HG02938 (cell line): ENCODE results near the gene CALCB.
A peak's percentile ranks its signal among the peaks of the same experiment; 100 is the strongest.

Source experiments
- ATAC-seq: cut with Tn5 transposase; IDR thresholded peaks from one replicate; pipeline ENCODE4 v1.9.1; 2021; ENCODE audit warnings: mild to moderate bottlenecking, moderate library complexity; ENCODE audit not compliant: unreplicated experiment

The CALCB gene

DNA sequence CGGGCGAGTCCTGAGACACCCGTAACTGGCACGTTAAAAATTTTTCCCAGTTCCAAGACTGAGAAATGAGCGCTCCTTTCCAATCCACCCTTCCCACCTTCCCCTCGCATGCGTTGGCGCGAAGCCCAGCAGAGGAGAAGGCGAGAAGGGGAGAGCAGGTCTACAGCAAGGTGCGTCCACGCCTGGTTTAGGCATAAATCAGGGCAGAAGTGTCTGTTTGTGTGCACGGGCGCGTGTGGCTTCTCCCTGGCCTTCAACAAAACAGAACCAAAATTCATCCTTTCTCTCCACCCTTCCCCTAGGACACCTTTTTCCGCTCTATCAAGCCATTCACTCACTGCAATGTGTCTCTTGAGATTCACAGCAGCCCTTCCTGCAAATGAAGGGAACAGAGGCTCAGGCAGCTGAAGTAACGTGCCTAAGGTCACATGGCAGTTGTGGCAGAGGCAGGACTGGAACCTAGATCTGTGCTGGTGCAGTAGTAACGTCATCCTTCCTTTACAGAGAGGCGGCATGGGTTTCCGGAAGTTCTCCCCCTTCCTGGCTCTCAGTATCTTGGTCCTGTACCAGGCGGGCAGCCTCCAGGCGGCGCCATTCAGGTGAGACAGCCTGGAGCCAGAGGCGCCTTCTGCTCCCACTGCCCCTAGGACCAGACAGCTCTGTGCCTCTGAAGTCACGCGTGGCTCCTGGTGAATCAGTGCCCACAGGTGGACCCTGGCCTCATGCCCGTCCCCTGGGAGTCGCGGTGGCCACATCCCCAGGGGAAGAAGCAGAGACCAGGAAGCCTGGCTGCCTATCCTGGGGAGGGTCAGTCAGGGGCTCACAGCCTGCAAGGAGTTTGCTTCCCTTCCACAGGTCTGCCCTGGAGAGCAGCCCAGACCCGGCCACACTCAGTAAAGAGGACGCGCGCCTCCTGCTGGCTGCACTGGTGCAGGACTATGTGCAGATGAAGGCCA lies 1.1 kb downstream of the CALCB start:
- peak; percentile 89 for ATAC-seq

DNA sequence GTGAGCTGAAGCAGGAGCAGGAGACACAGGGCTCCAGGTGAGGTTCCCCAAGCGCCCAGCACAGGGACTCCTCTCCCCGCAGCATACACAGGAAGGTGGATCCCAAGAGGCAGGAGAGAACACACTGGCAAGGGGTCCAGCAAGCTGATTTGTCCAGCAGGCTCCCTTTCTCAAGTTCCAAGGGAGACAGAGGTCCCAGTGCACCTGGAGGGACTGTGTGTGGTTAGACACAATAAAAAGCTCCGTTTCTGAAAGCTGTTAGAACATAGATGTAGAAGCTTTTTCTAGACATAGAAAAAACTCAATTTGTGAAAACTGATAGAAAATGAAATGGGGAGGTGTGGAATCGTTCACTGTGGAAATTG lies 1.8 kb downstream of the CALCB start:
- no peak for ATAC-seq

DNA sequence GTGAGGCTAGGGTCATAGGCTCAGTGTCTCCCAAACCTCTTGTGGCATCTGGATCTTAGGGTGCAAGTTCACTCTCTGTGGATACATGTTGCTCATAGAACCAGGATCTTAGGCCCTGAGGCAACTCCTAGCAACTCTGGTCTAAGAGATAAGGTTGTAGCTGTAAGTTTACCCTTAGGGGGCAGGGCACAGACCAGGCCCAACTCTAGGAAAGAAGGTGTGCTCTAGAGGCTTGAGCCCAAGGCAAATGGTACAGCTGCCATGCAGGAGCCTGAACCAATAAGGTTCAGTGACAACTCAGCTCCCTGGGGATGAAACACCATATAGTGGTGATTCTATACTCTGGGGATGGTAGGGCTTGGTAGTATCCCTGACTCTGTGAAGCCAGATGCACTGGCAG lies 17.8 kb downstream of the CALCB start:
- no peak for ATAC-seq

DNA sequence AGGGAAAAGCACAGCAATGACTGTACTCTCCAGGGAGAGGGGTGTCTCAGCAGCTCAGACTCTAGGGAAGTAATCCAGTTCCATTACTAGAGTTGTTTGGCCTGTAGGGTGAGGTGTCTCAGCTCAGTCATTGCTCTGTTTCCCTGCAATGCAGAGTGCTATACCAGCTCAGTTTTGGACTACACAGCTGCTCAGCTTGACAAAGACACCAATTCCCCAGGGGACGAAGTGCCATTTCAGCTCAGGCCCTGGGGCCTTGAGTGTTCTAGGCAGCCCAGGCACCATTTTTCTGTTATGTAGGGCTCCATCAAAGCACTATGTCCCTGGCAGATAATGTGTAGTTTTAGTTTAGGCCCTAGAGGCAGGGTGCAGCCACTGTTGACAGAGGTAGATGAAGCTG lies 18.2 kb downstream of the CALCB start:
- ATAC-seq = no peak

DNA sequence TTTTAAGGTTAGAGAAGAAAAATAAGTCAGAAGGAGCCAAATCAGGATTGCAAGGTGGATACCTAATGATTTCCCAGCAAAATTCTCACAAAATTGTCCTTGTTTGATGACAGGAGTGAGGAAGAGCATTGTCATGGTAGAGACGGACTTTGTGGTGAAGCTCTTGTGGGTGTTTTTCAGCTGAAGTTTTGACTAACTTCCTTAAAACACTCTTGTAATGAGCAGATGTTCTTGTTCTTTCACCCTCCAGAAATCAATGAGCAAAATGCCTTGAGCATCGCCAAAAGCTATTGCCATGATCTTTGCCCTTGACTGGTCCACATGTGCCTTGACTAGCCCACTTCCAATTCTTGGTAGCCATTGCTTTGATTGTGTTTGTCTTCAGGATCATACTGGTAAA lies 20.0 kb downstream of the CALCB start:
- peak; percentile 83 for ATAC-seq

DNA sequence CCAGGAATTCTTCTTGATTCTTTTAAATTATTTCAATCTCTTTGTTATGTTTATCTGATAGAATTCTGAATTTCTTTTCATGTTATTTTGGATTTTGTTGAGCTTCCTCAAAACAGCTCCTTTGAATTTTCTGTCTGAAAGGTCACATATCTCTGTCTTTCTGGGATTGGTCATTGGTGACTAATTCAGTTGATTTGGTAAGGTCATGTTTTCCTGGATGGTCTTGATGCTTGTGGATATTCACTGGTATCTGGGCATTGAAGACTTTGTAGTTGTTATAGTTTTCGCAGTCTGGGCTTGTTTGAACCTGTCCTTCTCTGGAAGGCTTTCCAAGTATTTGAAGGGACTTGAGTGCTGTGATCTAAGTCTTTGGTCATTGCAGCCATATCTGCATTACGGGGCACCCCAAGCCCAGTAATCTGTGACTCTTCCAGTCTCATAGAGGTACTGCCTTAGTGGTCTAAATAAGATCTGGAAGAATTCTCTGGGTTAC lies 22.4 kb downstream of the CALCB start:
- ATAC-seq = no peak

DNA sequence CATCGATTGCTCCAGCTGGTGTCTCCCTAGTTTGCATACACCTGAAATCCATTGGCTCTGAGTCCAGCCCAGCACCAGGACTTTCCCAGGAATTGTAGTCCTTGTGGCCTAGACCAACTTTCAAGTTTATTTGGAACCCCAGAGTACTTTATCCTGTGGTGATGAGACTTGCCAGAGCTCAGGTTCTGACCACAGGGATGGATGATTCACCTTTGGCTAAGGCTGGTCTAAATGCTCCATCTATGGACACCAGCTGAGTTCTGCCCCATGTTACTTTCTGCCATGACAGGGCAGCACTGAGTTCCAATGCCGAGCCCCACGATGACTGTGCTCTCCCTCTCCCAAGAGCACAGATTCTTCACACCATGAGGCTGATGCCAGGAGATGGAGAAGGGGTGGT lies 24.0 kb downstream of the CALCB start:
- ATAC-seq = no peak

DNA sequence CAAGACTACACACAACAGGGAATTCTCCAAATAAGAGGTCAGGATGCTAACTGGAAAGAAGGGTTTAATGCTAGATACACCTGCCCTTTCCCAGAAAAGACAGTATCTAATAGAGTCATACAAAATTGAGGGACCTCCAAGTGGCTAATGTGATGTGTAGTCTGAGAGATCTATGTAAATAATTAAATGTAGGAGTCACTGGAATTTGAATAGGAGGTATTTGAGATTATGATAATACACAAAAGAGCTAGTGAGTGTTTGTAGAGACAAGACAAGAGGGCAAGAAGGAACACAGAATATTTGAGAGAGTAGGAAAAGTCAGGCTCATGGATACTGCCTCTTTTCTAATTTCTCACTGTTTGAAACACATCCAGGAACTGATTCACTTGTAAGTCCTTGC lies 25.9 kb downstream of the CALCB start:
- no peak for ATAC-seq

DNA sequence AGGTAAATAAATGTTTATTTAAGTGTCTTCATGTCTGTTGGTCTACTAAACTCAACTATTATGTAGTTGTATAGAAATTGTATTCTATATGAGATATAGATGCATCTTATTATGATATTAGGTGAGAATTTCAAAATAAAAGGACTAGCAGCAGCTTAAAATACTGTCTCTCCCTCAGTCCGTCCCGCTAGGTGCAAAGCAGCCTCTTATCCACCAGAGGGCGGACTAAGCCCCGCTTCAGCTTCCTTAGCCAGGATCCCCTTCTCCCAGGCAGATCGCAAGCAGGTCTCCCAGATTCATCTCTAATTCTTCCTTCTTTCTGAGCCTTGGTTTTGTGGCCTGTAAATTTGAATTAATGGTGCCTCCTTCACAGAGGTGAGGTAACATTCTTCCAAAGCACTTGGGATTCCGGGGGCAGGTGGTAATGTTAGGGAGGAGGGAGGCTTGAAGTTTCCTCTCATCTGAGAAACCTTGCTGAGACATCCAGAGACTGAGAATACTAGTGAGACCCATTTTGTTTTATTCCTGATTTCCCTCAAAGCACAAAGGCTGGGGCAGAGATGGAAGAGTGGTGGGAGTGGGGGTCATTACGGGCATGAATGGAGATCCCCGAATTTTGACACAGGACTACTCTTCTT lies 27.8 kb downstream of the CALCB start:
- ATAC-seq = peak; percentile 76

DNA sequence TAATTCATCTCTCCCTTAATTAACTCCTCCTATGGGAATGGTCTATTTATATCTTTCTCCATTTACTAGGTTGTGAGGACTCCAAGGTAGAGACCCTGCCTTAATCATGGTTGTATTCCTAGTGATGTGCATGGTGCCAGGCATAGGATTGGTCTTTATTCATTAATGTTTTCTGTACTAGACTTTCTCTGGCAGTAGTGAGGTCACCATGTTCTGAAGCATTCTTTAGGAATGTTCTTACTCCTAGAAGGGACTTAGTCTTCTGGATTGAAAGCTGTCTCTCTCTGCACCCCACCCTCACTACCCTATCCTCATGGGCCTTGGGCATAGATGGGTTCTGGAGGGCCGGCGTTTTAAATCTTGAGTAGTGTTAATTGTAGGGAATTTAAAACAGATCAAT lies 30.8 kb downstream of the CALCB start:
- ATAC-seq = no peak

DNA sequence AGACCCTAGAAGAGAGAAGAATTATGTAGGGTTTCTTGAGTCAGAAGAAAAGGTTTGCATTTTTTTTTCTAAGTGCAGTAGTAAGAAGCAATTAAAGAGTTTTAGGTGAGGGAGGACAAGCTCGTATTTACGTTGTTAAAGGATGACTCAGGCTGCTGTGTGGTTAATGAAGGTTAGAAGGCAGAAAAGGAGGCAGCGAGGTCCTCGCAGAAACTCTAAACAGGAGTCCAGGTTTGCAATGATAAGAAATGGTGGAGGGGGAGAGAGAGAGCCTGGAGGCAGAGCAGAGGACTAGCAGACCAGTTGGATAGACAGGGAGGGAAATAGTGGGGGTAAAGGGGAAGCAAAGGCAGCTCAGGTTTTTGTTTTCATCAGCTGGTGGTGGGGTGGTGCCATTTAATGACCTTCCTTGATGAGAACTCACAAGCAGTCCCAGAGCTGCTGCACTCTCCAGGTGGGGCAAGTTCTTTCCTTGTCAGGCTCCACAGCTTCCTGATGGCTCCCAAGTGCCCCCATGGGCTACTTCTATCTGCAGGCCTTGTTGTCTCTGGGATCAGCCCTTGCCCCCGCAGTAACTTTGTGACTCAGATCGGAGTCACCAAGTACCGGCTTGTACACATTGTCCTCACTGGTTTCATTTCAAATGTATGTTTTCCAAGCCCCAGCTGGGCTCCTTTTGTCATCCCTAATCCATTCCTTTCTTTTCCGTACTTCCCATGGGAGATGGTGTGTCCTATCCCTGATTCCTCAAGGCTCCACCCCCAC lies 33.0 kb downstream of the CALCB start:
- no peak for ATAC-seq

DNA sequence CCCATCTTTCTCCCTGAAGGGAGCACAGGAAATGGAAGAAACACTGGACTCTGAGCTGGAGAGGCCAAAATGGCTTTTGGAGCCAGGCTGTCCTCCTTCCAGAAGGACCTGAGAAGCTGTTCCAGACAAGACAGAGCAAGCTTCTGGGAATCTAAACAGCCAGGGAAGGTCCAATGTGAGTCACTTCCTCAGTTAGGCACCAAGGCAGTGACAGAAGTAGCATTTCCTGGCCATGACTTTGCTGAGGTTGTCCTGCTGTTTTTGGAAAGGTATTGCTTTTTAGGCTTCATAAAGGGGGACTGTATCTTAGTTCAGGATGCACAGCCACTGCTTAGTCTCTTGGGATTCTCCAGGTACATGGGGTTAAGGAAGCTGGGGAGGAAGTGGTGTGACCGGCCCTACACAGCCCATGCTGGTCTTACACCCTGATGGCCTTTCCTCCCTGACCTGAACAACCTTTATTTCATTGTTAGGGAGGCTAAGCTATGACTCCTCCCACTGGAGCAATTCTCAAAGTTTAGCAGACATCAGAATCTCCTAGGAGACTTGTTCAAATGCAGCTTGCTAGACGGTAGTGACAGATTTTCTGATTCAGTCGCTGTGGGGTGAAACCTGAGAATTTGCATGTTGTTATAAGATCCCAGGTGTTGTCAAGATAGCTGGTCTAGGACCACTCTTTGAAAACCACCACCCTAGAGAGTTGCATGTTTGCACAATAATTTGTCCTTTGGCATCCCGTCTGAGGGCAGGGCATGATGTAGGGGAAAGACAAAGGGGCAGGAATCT lies 34.5 kb downstream of the CALCB start:
- ATAC-seq = peak; percentile 85

DNA sequence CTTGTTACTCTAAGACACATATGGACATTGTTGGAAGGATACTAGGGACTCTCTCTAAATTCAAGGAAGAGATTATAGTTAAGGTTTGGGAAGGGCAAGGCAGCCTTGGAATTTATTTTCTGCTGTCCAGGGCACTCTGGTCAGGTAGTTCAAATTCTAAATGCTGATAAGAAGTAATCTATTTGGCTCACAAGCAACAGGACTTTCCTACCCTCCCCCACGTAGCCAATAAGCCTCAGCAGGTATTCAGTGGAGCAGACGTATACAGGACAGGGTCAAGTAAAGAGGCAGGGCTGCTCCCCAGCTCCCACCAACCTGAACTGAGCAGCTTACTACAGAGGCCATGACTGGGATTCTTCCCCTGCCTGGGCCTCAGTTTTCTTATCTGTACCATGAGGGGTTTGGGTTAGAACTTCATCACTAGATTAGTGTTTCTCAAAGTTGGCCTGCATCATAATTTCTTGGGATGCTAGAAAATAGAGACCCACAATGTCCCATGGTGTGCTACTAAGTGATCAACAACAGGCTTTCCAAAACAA lies 35.3 kb downstream of the CALCB start:
- no peak for ATAC-seq

DNA sequence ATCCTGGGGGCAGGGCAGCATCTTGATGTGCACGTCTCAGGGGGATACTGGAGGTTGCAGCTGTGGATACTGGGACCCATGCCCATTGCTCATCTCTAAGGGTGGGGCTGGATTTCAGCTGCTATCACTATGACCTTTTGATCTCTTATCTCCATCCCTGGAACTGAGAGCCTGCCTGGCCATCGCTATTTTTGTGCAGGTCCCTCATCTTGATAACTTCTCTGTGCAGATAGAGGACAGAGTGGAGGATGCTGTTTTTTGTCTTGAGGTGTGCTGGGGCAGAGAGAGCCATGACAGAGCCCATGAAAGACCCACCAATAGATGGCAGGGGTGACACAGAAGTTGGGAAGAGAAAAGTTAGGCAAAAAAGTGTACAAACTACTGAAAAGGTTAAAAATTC lies 36.2 kb downstream of the CALCB start:
- ATAC-seq = no peak

DNA sequence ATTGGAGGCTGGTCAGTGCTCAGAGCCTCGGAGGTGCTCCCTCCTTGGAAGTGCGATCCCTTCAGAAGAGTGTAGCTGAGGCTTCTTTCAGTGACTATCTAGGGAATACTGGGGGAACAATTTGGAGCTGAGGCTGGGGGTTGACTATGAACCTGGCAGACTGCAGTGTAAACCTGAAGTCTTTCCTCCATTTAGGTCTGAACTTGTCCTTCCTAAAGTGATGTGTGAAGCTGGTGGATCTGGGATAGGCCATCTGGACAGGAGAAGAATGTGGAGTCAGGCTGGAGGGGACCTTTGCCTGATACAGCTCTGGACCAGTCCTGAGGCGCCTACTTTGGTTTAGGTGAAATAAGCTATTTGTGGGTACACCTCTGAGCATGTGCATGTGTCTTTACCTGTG lies 37.8 kb downstream of the CALCB start:
- ATAC-seq = no peak

DNA sequence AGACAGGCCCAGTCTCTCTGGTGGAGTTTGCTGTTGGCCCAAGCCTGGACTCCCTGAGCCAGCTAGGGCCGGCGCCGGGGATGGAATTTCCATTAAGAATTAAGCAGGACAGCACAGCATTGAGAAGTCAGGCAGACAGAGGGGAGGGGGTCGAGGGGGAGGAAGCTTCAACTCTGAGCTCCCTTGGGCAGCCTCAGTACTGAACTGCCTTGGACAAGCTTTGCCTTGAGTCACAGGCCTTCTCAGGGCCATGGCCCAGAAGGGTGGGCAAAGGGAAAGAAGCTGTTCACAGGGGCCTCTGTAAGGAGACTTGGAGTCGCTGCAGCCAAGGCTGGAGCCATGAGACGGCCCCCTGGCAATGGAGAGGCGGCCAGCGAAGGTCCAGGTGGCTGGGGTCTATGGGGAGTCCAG lies 38.7 kb downstream of the CALCB start:
- no peak for ATAC-seq

DNA sequence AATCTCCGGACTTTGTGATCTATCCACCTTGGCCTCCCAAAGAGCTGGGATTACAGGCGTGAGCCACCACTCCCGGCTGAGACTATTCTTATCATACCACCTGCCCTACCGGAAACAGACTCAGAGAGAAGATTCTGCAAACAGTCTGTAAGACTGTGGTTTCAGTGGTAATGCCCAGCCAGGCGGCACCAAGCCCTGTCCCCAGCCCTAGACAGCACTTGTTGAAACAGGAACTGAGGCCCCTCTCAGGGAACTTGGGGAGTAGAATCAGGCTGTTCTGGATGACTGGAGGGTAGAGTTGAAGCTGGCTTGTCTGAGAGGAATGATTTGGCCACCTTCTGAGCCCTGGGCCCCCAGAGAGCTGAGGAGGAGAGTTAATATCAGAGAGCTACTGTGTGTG lies 40.0 kb downstream of the CALCB start:
- peak; percentile 88 for ATAC-seq

DNA sequence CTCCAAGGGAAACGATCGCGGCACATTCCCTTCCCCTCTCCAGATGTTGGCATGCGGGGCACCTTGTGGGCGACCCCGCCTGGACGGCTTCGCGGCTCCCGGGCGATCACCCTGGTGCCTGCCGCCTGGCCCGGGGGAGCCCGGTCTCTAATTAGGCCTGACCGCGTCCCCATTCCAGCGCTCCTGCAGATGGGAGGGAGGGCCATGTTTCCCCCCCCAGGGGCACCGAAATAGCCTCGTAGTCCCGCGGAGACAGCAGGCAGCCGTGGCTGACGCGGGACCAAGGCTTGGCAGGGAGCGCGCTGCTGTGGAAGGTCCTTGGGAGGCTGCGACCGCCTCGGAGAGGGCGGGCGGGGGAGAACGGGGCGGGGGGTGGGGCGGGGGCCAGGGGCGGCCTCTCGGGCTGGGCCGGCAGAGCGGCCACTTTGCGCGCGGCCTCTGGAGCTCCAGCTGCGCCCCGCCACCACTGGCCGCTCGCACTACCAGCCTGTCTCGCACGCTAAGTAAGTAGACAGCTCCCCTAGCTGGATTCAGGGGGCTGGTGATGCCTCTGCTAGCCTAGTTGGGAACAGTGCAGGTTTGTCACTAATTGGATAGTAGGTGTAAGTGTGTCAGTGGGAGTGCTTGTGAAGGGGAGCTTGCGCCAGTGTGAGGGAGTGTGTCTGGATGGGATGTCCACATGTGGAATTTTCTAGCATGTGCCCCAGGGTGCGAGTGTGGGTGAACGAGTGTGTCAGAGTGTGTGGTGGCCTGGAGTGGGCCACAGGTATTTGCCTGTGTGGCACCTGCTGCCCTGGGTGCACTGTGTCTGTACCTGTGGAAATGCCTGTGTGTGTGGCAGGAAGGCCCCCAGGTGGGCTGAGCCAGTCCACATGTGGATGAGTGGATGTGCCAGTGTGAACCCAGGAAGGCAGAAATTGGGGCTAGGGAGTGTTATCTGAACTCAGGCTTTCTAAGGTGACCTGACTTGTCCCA lies 41.4 kb downstream of the CALCB start, which contains the start of gene INSC:
INSC (plus strand) TSS at position 423 of the 975 bp plus-strand sequence. CDS start 34,252 bp downstream, outside the sequence.
- ATAC-seq = no peak

DNA sequence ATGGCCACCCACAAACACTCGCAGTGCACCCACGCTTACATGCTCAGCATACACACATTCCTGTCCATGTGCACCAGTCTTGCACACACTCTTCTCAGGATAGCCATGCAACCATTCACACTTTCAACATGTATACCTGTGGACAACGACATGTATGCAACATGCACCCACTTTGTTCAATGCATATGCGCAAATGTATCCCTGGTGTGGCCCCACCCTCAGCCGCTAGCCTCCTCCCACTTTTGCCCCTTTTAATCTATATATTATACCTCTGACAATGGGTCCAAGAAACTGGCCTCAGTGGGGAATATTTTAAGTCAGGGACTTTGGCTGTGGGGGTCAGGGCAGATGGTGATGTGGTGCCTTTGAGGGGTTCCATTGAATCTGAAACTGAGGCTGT lies 42.3 kb downstream of the CALCB start:
- no peak for ATAC-seq
